ENCODE measurements around the gene RNF26. TPM values are rescaled to one million over a fixed set of nuclear protein-coding genes. Genes with fewer than 3 reads are reported as not detected.

Gene RNF26
- polyA plus RNA-seq, 1 of the 3 experiments (the other 2 are of a cell fraction), result 31.9 TPM

GRCh38 chr11:119335655-119336543, 1.6 kb downstream of the RNF26 start:
- H3K4me3 ChIP-seq (ENCODE audit: low read depth in 2 of 2, low read length in 1 of 2), result peak overlapping the region; percentile 84 to 96
- no peaks in the 10 kb centered on the region for H3K9me3 ChIP-seq
- peaks cover 31% of the 10 kb centered on the region for H3K79me2 ChIP-seq (ENCODE audit: insufficient read depth)
- ChIA-PET POLR2A (no interaction called here), CTCF (interaction anchor here (0.8 to 5.2 kb wide), 6 partner anchors 8 to 191 kb away, joined by 3 to 45 read pairs (median 7); partner anchors contain the start of gene CBL)
- DNase-seq, result no peak
- no peak overlapping the region for H2AFZ ChIP-seq (ENCODE audit: low read depth)
- H3K36me3 ChIP-seq (replicated peaks in 1 of 2; ENCODE audit: control insufficient read depth in 1 of 2, insufficient read depth in 2 of 2, low read length in 1 of 2), result peaks cover 0 to 12% of the 10 kb centered on the region in 2 experiments
- peaks cover 16 to 41% of the 10 kb centered on the region in 2 experiments; a peak in 3 of 4 replicates for H3K4me1 ChIP-seq (ENCODE audit: control insufficient read depth in 1 of 2, insufficient read depth in 2 of 2, low read depth in 1 of 2, low read length in 1 of 2)
- WGBS (ENCODE audit: low lambda C conversion rate), result 89% methylated on average over 16 of the region's 30 CpGs
- TF ChIP-seq SMC3 (IDR thresholded peaks at IDR 0.05; ENCODE audit: low read depth, low read length) (no peak), MEF2A (IDR thresholded peaks at IDR 0.05; ENCODE audit: borderline replicate concordance, low read depth) (no peak), CHD2 (IDR thresholded peaks at IDR 0.05; ENCODE audit: low read length, partially characterized antibody) (no peak), ZBTB33 (IDR thresholded peaks at IDR 0.05; ENCODE audit: borderline replicate concordance, low read depth) (no peak), YY1 (IDR thresholded peaks at IDR 0.05; ENCODE audit: low read depth) (no peak), RFX5 (IDR thresholded peaks at IDR 0.05; ENCODE audit: low read length) (no peak), USF2 (IDR thresholded peaks at IDR 0.05; ENCODE audit: borderline replicate concordance, low read depth, low read length) (no peak), EZH2phosphoT487 (IDR thresholded peaks at IDR 0.05; ENCODE audit: borderline replicate concordance, low read depth) (no peak), ELF1 (IDR thresholded peaks at IDR 0.05) (no peak), TAF1 (IDR thresholded peaks at IDR 0.05; ENCODE audit: borderline replicate concordance, low read depth, low read length) (no peak), RAD21 (IDR thresholded peaks at IDR 0.05; ENCODE audit: low read length) (no peak), USF1 (IDR thresholded peaks at IDR 0.05; ENCODE audit: borderline replicate concordance, low read depth) (no peak), REST (IDR thresholded peaks at IDR 0.05; ENCODE audit: low read depth, low read length) (no peak), GATA2 (CRISPR knock-in tag; IDR thresholded peaks at IDR 0.05) (no peak)
- peaks cover 6% of the 10 kb centered on the region for H3F3A ChIP-seq (replicated peaks; ENCODE audit: insufficient read depth)
- H3K4me2 ChIP-seq, result peak overlapping the region; percentile 95
- H3K9me2 ChIP-seq, result no peaks in the 10 kb centered on the region
- H3K27me3 ChIP-seq (ENCODE audit: insufficient read depth), result no peaks in the 10 kb centered on the region
- no peak overlapping the region for H3K27ac ChIP-seq (ENCODE audit: low read depth in 2 of 2, low read length in 1 of 2)
- no peaks in the 10 kb centered on the region for H4K20me1 ChIP-seq (ENCODE audit: insufficient read depth)
- H3K9ac ChIP-seq, result no peak overlapping the region
